Activated CD4-positive, CD25-positive, alpha-beta regulatory T cell treated with anti-CD3 and anti-CD28 coated beads, Interleukin-2, amount 50 U/mL, for 16 hours (primary cell): ENCODE results near the gene BBS9.
"Not testable (repeated sequence)": the region's sequence is repeated elsewhere in the genome, so short reads cannot be mapped to it uniquely, and the experiment has no call there.

Source experiments
- DNase-seq: peaks from one replicate; pipeline ENCODE4 v3.0.0-alpha.2; 2020; ENCODE audit warnings: low read depth, low spot score

The BBS9 gene

GRCh38 chr7:33195264-33195663 lies 65.9 kb downstream of the BBS9 start:
- no peak for DNase-seq

- DNase-seq = no peak
Measured at GRCh38 chr7:33196221-33196620, 66.9 kb downstream of the BBS9 start.

- DNase-seq = no peak
Measured at GRCh38 chr7:33200282-33200681, 70.9 kb downstream of the BBS9 start.

GRCh38 chr7:33201821-33202220 lies 72.5 kb downstream of the BBS9 start:
- no peak for DNase-seq

- no peak for DNase-seq
Measured at GRCh38 chr7:33210958-33211357, 81.6 kb downstream of the BBS9 start.

- DNase-seq = no peak
Measured at GRCh38 chr7:33212144-33212543, 82.8 kb downstream of the BBS9 start.

- no peak for DNase-seq
Measured at GRCh38 chr7:33215992-33216391, 86.6 kb downstream of the BBS9 start.

GRCh38 chr7:33217595-33217994 lies 88.2 kb downstream of the BBS9 start:
- DNase-seq = no peak

- DNase-seq = not testable (repeated sequence)
Measured at GRCh38 chr7:33218841-33219535, 89.6 kb downstream of the BBS9 start.

- DNase-seq = no peak
Measured at GRCh38 chr7:33220231-33220630, 90.9 kb downstream of the BBS9 start.

- DNase-seq = no peak
Measured at GRCh38 chr7:33221390-33221789, 92.0 kb downstream of the BBS9 start.

GRCh38 chr7:33232632-33233145 lies 103.3 kb downstream of the BBS9 start:
- no peak for DNase-seq

GRCh38 chr7:33233659-33234058 lies 104.3 kb downstream of the BBS9 start:
- no peak for DNase-seq

GRCh38 chr7:33237036-33237435 lies 107.7 kb downstream of the BBS9 start:
- DNase-seq = no peak

- no peak for DNase-seq
Measured at GRCh38 chr7:33243319-33243881, 114.0 kb downstream of the BBS9 start.

GRCh38 chr7:33248671-33249070 lies 119.3 kb downstream of the BBS9 start:
- no peak for DNase-seq

- no peak for DNase-seq
Measured at GRCh38 chr7:33250421-33250871, 121.1 kb downstream of the BBS9 start.

- no peak for DNase-seq
Measured at GRCh38 chr7:33251301-33251700, 121.9 kb downstream of the BBS9 start.

- no peak for DNase-seq
Measured at GRCh38 chr7:33258491-33258951, 129.2 kb downstream of the BBS9 start.

- no peak for DNase-seq
Measured at GRCh38 chr7:33261585-33261984, 132.2 kb downstream of the BBS9 start.

- no peak for DNase-seq
Measured at GRCh38 chr7:33262476-33262875, 133.1 kb downstream of the BBS9 start.

GRCh38 chr7:33271839-33272371 lies 142.5 kb downstream of the BBS9 start:
- DNase-seq = not testable (repeated sequence)

- no peak for DNase-seq
Measured at GRCh38 chr7:33273356-33273755, 144.0 kb downstream of the BBS9 start.
